ENCODE measurements around the gene OPCML.

The OPCML gene

GRCh38 chr11:132948252-132948651, 584.0 kb downstream of the OPCML start:
- Histone ChIP-seq H3K4me3 (replicated peaks; ENCODE audit: insufficient read depth, low read length) (no peak overlapping the region), H3K27ac (replicated peaks) (no peak overlapping the region), H3K27me3 (ENCODE audit: insufficient read depth, poor library complexity, severe bottlenecking) (peaks cover 11% of the 10 kb centered on the region)
- no peak for DNase-seq (ENCODE audit: low read depth in 1 of 2, low spot score in 1 of 2)
- no peak for TF ChIP-seq REST (IDR thresholded peaks at IDR 0.05; ENCODE audit: insufficient replicate concordance, low read depth)
- TF ChIP-seq SPI1 (IDR thresholded peaks at IDR 0.05; ENCODE audit: borderline replicate concordance, low read depth), result no peak
- TF ChIP-seq CTCF (IDR thresholded peaks at IDR 0.05; ENCODE audit: insufficient read depth, low read length), result no peak
- no peak for TF ChIP-seq POLR2AphosphoS5 (IDR thresholded peaks at IDR 0.05; ENCODE audit: low read depth)
- TF ChIP-seq GABPA (IDR thresholded peaks at IDR 0.05; ENCODE audit: low read depth), result no peak

- H3K27ac ChIP-seq (replicated peaks), result no peak overlapping the region
- TF ChIP-seq REST (IDR thresholded peaks at IDR 0.05; ENCODE audit: insufficient replicate concordance, low read depth) (no peak), SPI1 (IDR thresholded peaks at IDR 0.05; ENCODE audit: borderline replicate concordance, low read depth) (no peak), GABPA (IDR thresholded peaks at IDR 0.05; ENCODE audit: low read depth) (no peak), CTCF (IDR thresholded peaks at IDR 0.05; ENCODE audit: insufficient read depth, low read length) (no peak), POLR2AphosphoS5 (IDR thresholded peaks at IDR 0.05; ENCODE audit: low read depth) (no peak)
- no peak for DNase-seq (ENCODE audit: low read depth in 1 of 2, low spot score in 1 of 2)
- peaks cover 17% of the 10 kb centered on the region for H3K27me3 ChIP-seq (ENCODE audit: insufficient read depth, poor library complexity, severe bottlenecking)
- no peak overlapping the region for H3K4me3 ChIP-seq (replicated peaks; ENCODE audit: insufficient read depth, low read length)
Measured at GRCh38 chr11:132944569-132944944, 587.7 kb downstream of the OPCML start.

- H3K4me3 ChIP-seq (replicated peaks; ENCODE audit: insufficient read depth, low read length), result no peak overlapping the region
- DNase-seq (ENCODE audit: low read depth in 1 of 2, low spot score in 1 of 2), result no peak
Measured at GRCh38 chr11:132943706-132944568, 588.4 kb downstream of the OPCML start.

More at GRCh38 chr11:132943706-132944568, 588.4 kb downstream of the OPCML start:
- Histone ChIP-seq H3K27ac (replicated peaks) (no peak overlapping the region), H3K27me3 (ENCODE audit: insufficient read depth, poor library complexity, severe bottlenecking) (peaks cover 17% of the 10 kb centered on the region)
- TF ChIP-seq CTCF (IDR thresholded peaks at IDR 0.05; ENCODE audit: insufficient read depth, low read length) (no peak), GABPA (IDR thresholded peaks at IDR 0.05; ENCODE audit: low read depth) (no peak), POLR2AphosphoS5 (IDR thresholded peaks at IDR 0.05; ENCODE audit: low read depth) (no peak), SPI1 (IDR thresholded peaks at IDR 0.05; ENCODE audit: borderline replicate concordance, low read depth) (no peak), REST (IDR thresholded peaks at IDR 0.05; ENCODE audit: insufficient replicate concordance, low read depth) (no peak)

Data from HL-60 (cell line).